Uterus (tissue), 2 donors: Measurements from ENCODE around the gene PYROXD2.

Experiments
- POLR2A ChIP-seq, 2 donors: fragments of 450-650 bp; IDR thresholded peaks; one replicate each; pipeline ENCODE4 v1.6.1; 2016; ENCODE audit warnings: antibody characterized with exemption in 2 of 2, mild to moderate bottlenecking in 1 of 2, moderate library complexity in 1 of 2
- TF ChIP-seq, protein P1 (sequence below), 4 experiments: fragments of 200-600 bp in 2 of 4; fragments of 450-650 bp in 2 of 4; sonication (generic) in 2 of 4; IDR thresholded peaks; one replicate each; pipeline ENCODE4 v1.5.1; 2016 to 2019; ENCODE audit warnings: antibody characterized with exemption in 4 of 4, mild to moderate bottlenecking in 2 of 4, moderate library complexity in 1 of 4

GRCh38 chr10:98446661-98447221 lies 31.8 kb upstream of the PYROXD2 start, which contains the start of gene HPS1:
- TF ChIP-seq POLR2A (IDR thresholded peaks at IDR 0.05) = peak; percentile 71 to 84
- TF ChIP-seq, protein P1, sequence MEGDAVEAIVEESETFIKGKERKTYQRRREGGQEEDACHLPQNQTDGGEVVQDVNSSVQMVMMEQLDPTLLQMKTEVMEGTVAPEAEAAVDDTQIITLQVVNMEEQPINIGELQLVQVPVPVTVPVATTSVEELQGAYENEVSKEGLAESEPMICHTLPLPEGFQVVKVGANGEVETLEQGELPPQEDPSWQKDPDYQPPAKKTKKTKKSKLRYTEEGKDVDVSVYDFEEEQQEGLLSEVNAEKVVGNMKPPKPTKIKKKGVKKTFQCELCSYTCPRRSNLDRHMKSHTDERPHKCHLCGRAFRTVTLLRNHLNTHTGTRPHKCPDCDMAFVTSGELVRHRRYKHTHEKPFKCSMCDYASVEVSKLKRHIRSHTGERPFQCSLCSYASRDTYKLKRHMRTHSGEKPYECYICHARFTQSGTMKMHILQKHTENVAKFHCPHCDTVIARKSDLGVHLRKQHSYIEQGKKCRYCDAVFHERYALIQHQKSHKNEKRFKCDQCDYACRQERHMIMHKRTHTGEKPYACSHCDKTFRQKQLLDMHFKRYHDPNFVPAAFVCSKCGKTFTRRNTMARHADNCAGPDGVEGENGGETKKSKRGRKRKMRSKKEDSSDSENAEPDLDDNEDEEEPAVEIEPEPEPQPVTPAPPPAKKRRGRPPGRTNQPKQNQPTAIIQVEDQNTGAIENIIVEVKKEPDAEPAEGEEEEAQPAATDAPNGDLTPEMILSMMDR (IDR thresholded peaks at IDR 0.05) = peak in 2 of 4 experiments; percentile 5 to 13
